Endothelial cell of umbilical vein (primary cell): ENCODE results near the gene MTA1. TPM values are rescaled to one million over a fixed set of nuclear protein-coding genes. Genes with fewer than 3 reads are reported as not detected.

Experiments used
- BruUV-seq: library from RNA; stranded (reverse); fragments of 400-500 nt; replicated peaks from 2 replicates; lab custom pipeline; 2021; lab: Mats Ljungman, UMichigan
- CTCF ChIA-PET: fragments of 300-600, 350-600 bp; sonication (Branson Sonifier 250); formaldehyde crosslinking; loops from one replicate; lab custom pipeline; 2021; ENCODE audit warnings: antibody characterized with exemption, inconsistent platforms; lab: Charles Lee
- POLR2A ChIA-PET: fragments of 300-600, 350-600 bp; sonication (Branson Sonifier 250); formaldehyde crosslinking; loops from one replicate; lab custom pipeline; 2021; ENCODE audit warnings: antibody characterized with exemption, inconsistent platforms; lab: Charles Lee
- DNase-seq: peaks from one replicate; pipeline ENCODE4 v3.0.0-alpha.2; 2011; ENCODE audit warnings: low read depth, low spot score
- FAIRE-seq: peaks from 2 replicates; lab custom pipeline; 2011; peaks lifted over from hg19 to GRCh38; lab: Jason Lieb, UNC
- H2AFZ ChIP-seq: 2 replicates; pipeline ENCODE4 v1.6.0; 2012; ENCODE audit warnings: low read depth, low read length, control low read depth, inconsistent platforms
- H3K27ac ChIP-seq: 2 replicates; pipeline ENCODE4 v1.5.1; 2011; ENCODE audit warnings: low read depth, mild to moderate bottlenecking, control low read depth, low read length, moderate library complexity; ENCODE audit not compliant: insufficient read depth
- H3K27me3 ChIP-seq, 2 experiments: 2 replicates each; pipeline versions ENCODE4 v1.6.0 to v1.6.1; 2011; ENCODE audit warnings: low read length in 2 of 2, mixed read lengths in 1 of 2; ENCODE audit not compliant: control insufficient read depth in 2 of 2, insufficient read depth in 2 of 2
- H3K36me3 ChIP-seq, 2 experiments: 2 replicates in 1 of 2; 3 replicates in 1 of 2; pipeline ENCODE4 v1.5.1; 2011; ENCODE audit warnings: low read length in 2 of 2, mild to moderate bottlenecking in 1 of 2, moderate library complexity in 1 of 2; ENCODE audit not compliant: control insufficient read depth in 2 of 2, insufficient read depth in 2 of 2; ENCODE audit errors: extremely low read depth in 1 of 2
- H3K4me1 ChIP-seq: 3 replicates; pipeline ENCODE4 v1.5.1; 2011; ENCODE audit warnings: mild to moderate bottlenecking, low read length; ENCODE audit not compliant: control insufficient read depth, insufficient read depth; ENCODE audit errors: extremely low read depth
- H3K4me2 ChIP-seq: 2 replicates; pipeline ENCODE4 v1.6.1; 2011; ENCODE audit warnings: low read length, control low read depth, mixed read lengths; ENCODE audit not compliant: insufficient read depth
- H3K4me3 ChIP-seq, 3 experiments: fragments of 200-600 bp in 1 of 3; sonication (generic), shearing (Covaris generic) in 1 of 3; replicated peaks in 1 of 3; 2 replicates each; pipeline ENCODE4 v1.5.1; 2011 to 2016; ENCODE audit warnings: control low read depth in 3 of 3, low read length in 3 of 3, mild to moderate bottlenecking in 2 of 3, inconsistent platforms in 1 of 3, low read depth in 1 of 3, moderate library complexity in 1 of 3; ENCODE audit not compliant: insufficient read depth in 1 of 3
- H3K79me2 ChIP-seq: 2 replicates; pipeline ENCODE4 v1.6.0; 2012; ENCODE audit warnings: low read length, inconsistent platforms; ENCODE audit not compliant: control insufficient read depth, insufficient read depth
- H3K9ac ChIP-seq: replicated peaks from 2 replicates; pipeline ENCODE3; 2011; ENCODE audit warnings: low read length, control low read depth; ENCODE audit not compliant: insufficient read depth; ENCODE audit errors: extremely low read depth
- H3K9me1 ChIP-seq: replicated peaks from 3 replicates; pipeline ENCODE4 v1.6.0; 2011; ENCODE audit warnings: mild to moderate bottlenecking, low read length; ENCODE audit not compliant: control insufficient read depth, insufficient read depth; ENCODE audit errors: extremely low read depth
- H3K9me3 ChIP-seq: replicated peaks from 2 replicates; pipeline ENCODE4 v1.5.1; 2012; ENCODE audit warnings: low read length, inconsistent platforms; ENCODE audit not compliant: control insufficient read depth, insufficient read depth
- H4K20me1 ChIP-seq: replicated peaks from 2 replicates; pipeline ENCODE3; 2011; ENCODE audit warnings: mild to moderate bottlenecking, low read length; ENCODE audit not compliant: control insufficient read depth, insufficient read depth; ENCODE audit errors: extremely low read depth
- EZH2 ChIP-seq: IDR thresholded peaks from 2 replicates; pipeline ENCODE4 v1.6.1; 2012; ENCODE audit warnings: borderline replicate concordance, low read depth, mild to moderate bottlenecking, moderate library complexity, low read length, inconsistent platforms; ENCODE audit not compliant: severe bottlenecking
- FOS ChIP-seq: IDR thresholded peaks from 2 replicates; pipeline ENCODE4 v1.6.1; 2011; ENCODE audit warnings: mild to moderate bottlenecking, low read length, moderate library complexity, borderline replicate concordance; ENCODE audit not compliant: insufficient read depth
- GATA2 ChIP-seq: IDR thresholded peaks from 2 replicates; pipeline ENCODE4 v1.7.0; 2011; ENCODE audit warnings: low read depth, mild to moderate bottlenecking, moderate library complexity, mixed read lengths, low read length; ENCODE audit not compliant: insufficient read length, insufficient read depth
- JUN ChIP-seq: IDR thresholded peaks from 2 replicates; pipeline ENCODE4 v1.6.1; 2011; ENCODE audit warnings: borderline replicate concordance, low read depth; ENCODE audit not compliant: insufficient read length, insufficient read depth
- MYC ChIP-seq: IDR thresholded peaks from one replicate; pipeline ENCODE4 v1.6.1; 2011; ENCODE audit warnings: mild to moderate bottlenecking, low read depth, low read length
- POLR2A ChIP-seq: IDR thresholded peaks from 2 replicates; pipeline ENCODE4 v1.6.1; 2012; ENCODE audit warnings: low read depth, mild to moderate bottlenecking, control low read depth, low read length
- POLR2AphosphoS5 ChIP-seq: IDR thresholded peaks from 2 replicates; pipeline ENCODE4 v1.6.1; 2012; ENCODE audit warnings: low read depth, mild to moderate bottlenecking, control low read depth, low read length, moderate library complexity; ENCODE audit not compliant: insufficient read depth
- dilution Hi-C: fragments of 300-500 bp; cut with MboI; formaldehyde crosslinking; loops from one replicate; pipeline ENCODE4 v1.15.0; 2019; ENCODE audit warnings: low sequenced_read_pairs; ENCODE audit not compliant: extremely low pct_ligation_motif_present
- intact Hi-C: fragments of 100-400 bp; cut with micrococcal nuclease; formaldehyde crosslinking; loops from one replicate; pipeline ENCODE4 v1.10.0; 2022
- polyA plus RNA-seq, 4 experiments: library from polyadenylated mRNA; depleted of rRNA in 3 of 4; stranded (reverse) in 3 of 4; unstranded in 1 of 4; fragments of >200 nt; gene quantifications; 2 replicates each; pipeline versions ENCODE4 v1.2.1 to v1.2.3, GENCODE V29; 2011 to 2012; ENCODE audit warnings: missing spikeins in 1 of 4
- total RNA-seq: library from RNA; stranded (reverse); gene quantifications from 2 replicates; pipeline ENCODE4 v1.2.3, GENCODE V29; 2021
- TF ChIP-seq, protein P1 (sequence below), 2 donors: IDR thresholded peaks; 1 replicate in 1 of 2; 2 replicates in 1 of 2; pipeline ENCODE4 v1.5.1; 2011; ENCODE audit warnings: low read length in 2 of 2, mild to moderate bottlenecking in 2 of 2, moderate library complexity in 2 of 2, control low read depth in 1 of 2, inconsistent platforms in 1 of 2, low read depth in 1 of 2; ENCODE audit not compliant: insufficient read depth in 1 of 2; ENCODE audit errors: extremely low read depth in 1 of 2
- TF ChIP-seq, protein P2 (sequence below): IDR thresholded peaks from 2 replicates; pipeline ENCODE4 v1.6.1; 2011; ENCODE audit not compliant: insufficient read depth, insufficient read length

Gene MTA1
- total and polyA plus RNA-seq, 2 donors (not counting 3 experiments of a cell fraction or from before 2014, with no cell fraction given) = 85.2 to 167 TPM

DNA sequence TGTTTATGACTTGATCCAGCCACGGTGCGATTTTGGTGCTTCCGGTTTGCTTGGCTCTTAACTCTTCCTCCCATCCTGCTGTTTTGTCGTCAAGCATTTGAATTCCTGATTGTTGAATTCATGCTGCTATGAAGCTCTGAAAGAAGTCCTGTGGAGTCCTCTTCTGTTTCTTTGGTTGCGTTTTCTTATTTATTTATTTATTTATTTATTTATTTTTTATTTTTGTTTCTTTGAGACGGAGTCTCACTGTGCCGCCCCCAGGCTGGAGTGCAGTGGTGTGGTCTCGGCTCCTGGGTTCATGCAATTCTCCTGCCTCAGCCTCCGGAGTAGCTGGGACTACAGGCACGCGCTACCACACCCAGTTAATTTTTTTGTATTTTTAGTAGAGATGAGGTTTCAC, 3.0 kb upstream of the MTA1 start:
- H3K9me3 ChIP-seq = no peaks in the 10 kb centered on the region
- intact Hi-C loops (loop anchor here (10.0 kb wide), 1 partner anchor 112 kb away; the partner anchor contains the start of gene BRF1), dilution Hi-C loops (no loop called here)
- H3K4me2 ChIP-seq = no peak overlapping the region
- no peaks in the 10 kb centered on the region for H3K36me3 ChIP-seq
- H3K4me1 ChIP-seq = peaks cover 22% of the 10 kb centered on the region
- H3K9me1 ChIP-seq = no peaks in the 10 kb centered on the region
- no peak overlapping the region for H2AFZ ChIP-seq
- H3K9ac ChIP-seq = no peak overlapping the region
- no peak overlapping the region for H3K4me3 ChIP-seq
- no peak overlapping the region for H3K27ac ChIP-seq
- BruUV-seq = no TSS peak
- no peaks in the 10 kb centered on the region for H3K27me3 ChIP-seq
- peaks cover 20% of the 10 kb centered on the region for H3K79me2 ChIP-seq
- H4K20me1 ChIP-seq = no peaks in the 10 kb centered on the region
- DNase-seq (no peak), FAIRE-seq (no peak)
- ChIA-PET CTCF (no interaction called here), POLR2A (no interaction called here)
- TF ChIP-seq EZH2 (no peak), FOS (no peak), POLR2A (no peak), MYC (no peak), JUN (no peak)
- TF ChIP-seq, protein P1, sequence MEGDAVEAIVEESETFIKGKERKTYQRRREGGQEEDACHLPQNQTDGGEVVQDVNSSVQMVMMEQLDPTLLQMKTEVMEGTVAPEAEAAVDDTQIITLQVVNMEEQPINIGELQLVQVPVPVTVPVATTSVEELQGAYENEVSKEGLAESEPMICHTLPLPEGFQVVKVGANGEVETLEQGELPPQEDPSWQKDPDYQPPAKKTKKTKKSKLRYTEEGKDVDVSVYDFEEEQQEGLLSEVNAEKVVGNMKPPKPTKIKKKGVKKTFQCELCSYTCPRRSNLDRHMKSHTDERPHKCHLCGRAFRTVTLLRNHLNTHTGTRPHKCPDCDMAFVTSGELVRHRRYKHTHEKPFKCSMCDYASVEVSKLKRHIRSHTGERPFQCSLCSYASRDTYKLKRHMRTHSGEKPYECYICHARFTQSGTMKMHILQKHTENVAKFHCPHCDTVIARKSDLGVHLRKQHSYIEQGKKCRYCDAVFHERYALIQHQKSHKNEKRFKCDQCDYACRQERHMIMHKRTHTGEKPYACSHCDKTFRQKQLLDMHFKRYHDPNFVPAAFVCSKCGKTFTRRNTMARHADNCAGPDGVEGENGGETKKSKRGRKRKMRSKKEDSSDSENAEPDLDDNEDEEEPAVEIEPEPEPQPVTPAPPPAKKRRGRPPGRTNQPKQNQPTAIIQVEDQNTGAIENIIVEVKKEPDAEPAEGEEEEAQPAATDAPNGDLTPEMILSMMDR (IDR thresholded peaks at IDR 0.05; ENCODE audit: extremely low read depth in 1 of 2, insufficient read depth in 1 of 2, low read depth in 1 of 2, low read length in 2 of 2) = no peak

DNA sequence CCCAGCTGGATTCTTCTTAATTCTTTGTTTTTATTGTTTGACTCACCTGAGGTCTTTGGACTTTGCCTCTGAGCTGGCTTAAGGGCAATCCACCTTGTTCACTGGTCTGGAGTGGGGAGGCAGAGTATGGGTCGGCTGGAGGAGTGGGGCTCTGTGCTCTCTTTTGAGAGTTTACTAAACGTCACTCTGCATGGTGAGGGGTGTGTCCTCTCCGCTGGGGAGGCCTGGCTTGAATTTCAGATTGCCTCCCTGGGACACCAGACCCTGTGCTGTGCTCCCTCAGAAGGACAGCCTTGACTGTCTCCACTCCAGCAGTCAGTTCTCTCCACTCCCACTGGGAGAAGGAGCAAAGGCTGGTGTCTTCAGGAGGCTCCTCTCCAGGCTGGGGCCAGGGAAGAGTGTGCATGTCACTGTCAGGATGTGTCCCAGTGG, 1.9 kb upstream of the MTA1 start:
- FAIRE-seq (no peak), DNase-seq (no peak)
- no TSS peak for BruUV-seq
- H3K4me1 ChIP-seq = peaks cover 24% of the 10 kb centered on the region
- CTCF ChIA-PET = interaction anchor here (1.6 kb wide), 1 partner anchor 17 kb away, joined by 5 read pairs; no protein-coding TSS in a partner anchor
- no peak overlapping the region for H3K4me2 ChIP-seq
- TF ChIP-seq JUN = no peak
- no peak for TF ChIP-seq FOS
- TF ChIP-seq GATA2 = no peak
- no peak for TF ChIP-seq POLR2A
- no peak for TF ChIP-seq EZH2
- no peak for TF ChIP-seq MYC
- no peak for TF ChIP-seq POLR2AphosphoS5
- TF ChIP-seq, protein P1 (IDR thresholded peaks at IDR 0.05; ENCODE audit: extremely low read depth in 1 of 2, insufficient read depth in 1 of 2, low read depth in 1 of 2, low read length in 2 of 2) = no peak
- TF ChIP-seq, protein P2, sequence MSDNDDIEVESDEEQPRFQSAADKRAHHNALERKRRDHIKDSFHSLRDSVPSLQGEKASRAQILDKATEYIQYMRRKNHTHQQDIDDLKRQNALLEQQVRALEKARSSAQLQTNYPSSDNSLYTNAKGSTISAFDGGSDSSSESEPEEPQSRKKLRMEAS = no peak
- intact Hi-C loops = loop anchor here (10.0 kb wide), 1 partner anchor 113 kb away; the partner anchor contains the start of gene BRF1
- H3K27me3 ChIP-seq = no peaks in the 10 kb centered on the region
- H3K9ac ChIP-seq = no peak overlapping the region
- dilution Hi-C loops = no loop called here
- H3K9me3 ChIP-seq = no peaks in the 10 kb centered on the region
- POLR2A ChIA-PET = no interaction called here
- no peak overlapping the region for H3K27ac ChIP-seq
- H2AFZ ChIP-seq = no peak overlapping the region
- H3K79me2 ChIP-seq = peaks cover 31% of the 10 kb centered on the region
- H3K36me3 ChIP-seq = no peaks in the 10 kb centered on the region
- no peak overlapping the region for H3K4me3 ChIP-seq
- no peaks in the 10 kb centered on the region for H4K20me1 ChIP-seq
- no peaks in the 10 kb centered on the region for H3K9me1 ChIP-seq
